A204.1 (cell line): ENCODE results near the gene HCRT.
"Not testable (repeated sequence)": the region's sequence is repeated elsewhere in the genome, so short reads cannot be mapped to it uniquely, and the experiment has no call there.

Source experiments
- FAIRE-seq: peaks from 2 replicates; lab custom pipeline; 2012; peaks lifted over from hg19 to GRCh38; lab: Jason Lieb, UNC

Gene HCRT

DNA sequence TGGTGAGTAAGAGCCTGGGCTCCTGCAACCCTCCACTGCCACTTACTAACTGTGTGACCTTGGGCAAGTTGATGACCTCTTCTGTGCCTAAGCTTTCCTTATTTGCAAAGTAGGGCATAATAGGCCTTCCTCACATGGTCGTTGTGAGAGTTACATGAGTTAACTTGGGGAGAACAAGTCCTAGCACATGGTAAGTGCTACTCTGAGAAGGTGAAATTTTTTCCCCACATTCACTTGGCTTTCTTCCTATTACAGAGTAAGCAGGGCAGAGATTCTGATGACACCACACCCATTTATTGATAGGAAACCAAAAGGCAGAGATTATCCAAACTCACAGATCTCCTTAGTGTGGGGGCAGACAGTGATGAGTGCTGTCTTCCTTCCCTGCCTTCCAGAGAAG is 5.9 kb downstream of the HCRT start:
- no peak for FAIRE-seq

DNA sequence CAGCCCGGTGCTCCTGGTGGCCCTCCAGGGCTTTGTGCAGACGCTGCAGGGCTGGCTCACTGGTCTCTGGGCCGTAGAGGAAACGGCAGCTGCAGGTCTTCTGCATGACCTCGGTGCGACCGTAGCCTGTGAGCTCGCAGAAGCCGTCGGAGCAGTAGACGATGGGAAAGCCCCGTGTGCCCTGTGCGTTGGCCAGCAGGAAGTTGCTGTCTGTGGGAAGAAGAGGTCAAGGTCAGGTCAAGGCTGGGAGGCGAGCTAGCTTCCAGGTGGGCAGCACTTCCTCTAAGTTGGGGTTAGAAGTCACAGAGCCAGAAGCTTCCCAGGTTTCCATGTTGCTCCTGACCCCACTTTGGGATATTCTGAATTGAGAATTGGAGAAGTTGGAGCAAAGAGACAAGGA is 6.4 kb downstream of the HCRT start:
- no peak for FAIRE-seq

DNA sequence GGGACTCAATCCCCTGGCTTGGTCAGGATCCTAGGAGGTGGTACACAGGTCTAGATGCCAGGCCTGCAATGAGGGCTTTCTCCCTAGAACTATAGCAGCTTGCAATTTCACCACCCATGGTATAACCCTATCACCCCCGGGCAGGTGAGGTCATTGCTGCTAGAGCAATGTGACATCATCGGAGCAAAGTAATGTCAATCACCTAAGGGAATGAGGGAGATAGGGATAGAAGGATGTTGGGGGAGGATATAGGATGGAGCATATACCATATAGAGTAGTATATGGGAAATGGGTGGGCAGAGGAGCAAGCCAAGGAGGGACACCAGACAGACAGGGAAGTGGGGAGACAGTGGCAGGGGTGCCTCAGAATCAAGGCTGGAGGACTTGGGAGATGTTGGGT is 7.6 kb downstream of the HCRT start:
- FAIRE-seq: no peak

DNA sequence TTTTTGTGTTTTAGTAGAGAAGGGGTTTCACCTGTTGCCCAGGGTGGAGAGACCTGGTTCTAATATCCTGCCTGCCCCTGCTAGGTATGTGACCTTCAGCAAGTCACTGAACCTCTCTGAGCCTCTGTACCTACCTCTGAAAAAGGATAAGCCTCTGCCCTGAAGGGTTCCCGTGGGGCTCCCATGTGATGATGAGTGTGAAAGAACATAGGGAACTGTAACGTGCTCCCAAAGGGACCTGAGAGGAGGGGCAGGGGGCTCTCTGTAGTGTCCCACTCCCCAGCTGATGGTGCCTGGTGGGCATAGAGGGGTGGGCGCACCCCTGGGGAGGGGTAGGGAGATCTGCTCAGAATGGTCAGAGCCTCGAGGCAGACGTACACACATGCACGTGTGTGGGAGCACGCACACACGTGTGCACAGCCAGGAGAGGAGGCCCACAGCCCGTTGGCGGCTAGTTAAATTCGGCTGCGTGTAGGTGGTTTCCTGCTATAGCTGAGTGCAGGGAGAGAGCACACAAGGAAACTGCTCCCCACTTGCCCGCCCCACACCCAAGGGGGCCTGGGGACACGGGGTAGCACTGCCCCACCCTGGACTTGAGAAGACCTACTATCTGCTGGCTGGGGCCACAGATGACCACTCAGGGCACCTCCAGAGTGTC is 11.0 kb downstream of the HCRT start:
- no peak for FAIRE-seq

DNA sequence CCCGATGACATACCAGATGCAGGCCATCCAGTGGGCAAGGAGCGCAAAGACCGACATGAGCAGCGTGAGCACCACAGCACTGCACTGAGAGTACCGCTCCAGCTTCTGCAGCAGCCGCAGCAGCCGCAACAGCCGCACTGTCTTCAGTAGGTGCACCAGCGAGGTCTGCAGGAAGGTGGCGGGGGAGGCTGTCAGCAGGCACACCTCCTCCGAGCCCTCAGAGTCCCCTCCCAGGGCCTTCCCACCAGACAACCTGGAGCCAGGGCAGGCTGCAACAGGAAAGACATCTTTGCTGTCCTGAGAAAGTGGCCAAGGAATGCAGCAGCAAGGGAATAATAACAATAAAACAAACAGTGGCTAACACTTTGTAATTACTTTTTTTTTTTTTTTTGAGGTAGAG is 13.4 kb downstream of the HCRT start:
- FAIRE-seq: no peak

DNA sequence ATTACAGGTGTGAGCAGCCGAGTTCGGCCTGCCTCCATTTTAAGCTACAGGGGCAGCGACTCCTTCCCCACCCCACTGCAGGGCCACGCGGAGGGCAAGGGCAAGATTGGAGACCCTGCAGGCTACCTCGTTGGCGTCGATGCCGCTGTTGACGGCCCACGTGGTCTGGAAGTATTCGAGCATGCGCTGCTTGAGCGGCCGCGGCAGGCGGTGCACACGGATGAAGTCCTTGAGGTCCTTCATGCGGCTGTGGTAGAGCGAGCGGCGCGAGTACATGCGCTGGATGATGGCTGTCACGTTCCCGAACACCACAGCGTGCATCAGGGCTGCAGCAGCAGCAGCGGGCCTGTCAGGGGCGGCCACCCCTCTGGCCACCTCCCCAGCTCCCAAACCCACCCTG is 15.9 kb downstream of the HCRT start:
- FAIRE-seq: no peak

DNA sequence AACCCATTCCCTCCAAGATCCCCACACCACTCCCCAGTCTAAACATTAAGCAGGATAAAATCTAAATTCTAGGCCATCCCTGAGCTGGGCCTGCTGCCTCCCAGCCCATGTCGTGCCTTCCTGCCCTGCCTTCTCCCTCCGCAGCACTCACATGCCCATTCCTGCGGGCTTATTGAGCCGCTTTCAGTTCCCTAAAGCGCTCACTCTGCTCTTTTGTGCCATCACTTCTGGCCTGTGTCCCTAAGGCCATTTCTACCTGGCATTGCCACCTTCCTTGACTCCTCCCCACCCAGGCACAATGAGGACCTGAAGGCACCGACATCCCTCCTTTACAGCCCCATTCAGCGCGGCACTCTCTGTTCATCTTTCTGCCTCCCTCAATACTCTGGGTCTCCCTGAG is 17.4 kb downstream of the HCRT start:
- FAIRE-seq: no peak

DNA sequence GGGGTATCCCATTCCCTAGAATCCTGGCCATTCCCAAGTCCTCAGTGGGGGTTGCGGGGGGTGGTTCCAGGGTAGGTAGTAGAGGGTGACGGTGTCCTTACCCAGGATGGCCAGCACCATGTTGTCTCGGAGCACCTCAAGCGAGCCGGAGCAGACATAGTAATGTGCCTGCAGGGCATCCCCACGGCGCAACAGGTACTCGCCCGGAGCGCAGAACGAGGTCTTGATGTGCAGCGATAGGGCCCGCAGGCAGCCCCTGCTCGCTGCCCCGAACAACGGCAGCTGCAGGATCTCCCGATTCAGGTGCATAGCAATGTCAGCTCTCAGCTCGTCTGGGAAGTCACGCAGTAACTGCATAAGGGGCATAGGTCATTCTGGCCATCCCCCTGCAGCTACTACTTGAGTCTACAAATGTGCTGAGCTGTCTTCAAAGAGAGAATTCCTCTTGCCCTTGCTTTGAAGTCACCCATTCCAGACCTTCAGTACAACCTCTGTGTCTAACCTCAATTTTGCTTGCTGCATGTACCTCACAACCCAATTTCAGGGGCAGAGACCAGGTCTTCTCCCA is 19.0 kb downstream of the HCRT start:
- no peak for FAIRE-seq

DNA sequence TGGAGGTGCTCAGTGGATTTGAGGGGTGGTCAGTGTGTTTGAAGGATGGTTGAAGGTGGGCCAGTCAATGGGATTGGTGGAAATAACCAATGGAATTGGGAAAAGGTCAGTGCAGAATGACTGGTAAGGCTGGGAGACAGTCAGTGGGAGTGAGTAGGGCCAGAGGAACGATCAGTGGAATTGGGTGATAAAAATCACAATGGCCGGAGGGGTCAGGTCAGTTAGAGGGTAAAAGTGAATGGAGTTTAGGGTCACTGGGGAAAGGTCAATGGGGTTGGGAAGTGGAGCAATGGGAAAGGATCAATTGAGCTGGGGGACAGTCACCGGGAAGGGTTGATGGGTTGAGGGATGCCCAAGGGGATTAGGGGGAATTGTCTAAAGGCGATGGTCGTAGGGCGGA is 19.5 kb downstream of the HCRT start:
- FAIRE-seq: no peak

DNA sequence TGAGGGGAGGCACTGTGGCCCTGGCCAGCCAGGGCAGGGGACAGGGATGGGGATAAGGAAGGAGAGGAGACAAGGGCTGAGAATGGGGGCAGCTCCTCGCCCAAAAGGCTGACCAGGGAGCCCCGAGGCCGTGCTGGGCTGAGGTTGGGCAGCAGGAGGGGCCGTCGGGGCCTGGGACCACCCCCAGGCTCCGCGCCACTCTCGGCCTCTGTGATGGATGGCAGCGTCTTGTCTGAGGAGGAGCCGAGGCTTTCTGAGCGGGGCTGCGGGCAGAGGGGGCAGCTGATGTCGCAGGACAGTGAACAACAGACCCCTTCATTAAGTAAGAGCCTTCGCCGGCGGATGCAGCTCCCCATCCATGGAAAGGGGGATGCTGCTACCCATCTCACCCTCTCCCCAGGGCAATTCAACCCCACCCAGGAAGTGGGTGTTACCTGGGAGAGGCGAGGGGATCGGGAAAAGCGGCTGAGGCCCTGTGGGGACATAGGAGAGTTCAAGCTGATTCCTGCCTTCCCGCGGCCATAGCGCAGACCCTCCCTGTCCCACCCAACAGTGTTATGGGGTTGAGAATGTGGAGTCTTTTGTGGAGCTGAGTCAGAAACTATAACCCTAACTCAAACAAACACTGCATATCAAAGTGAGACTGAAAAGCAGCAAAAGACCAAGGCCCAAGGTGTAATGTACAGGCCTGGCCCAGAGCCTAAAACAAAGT is 21.4 kb downstream of the HCRT start:
- no peak for FAIRE-seq

DNA sequence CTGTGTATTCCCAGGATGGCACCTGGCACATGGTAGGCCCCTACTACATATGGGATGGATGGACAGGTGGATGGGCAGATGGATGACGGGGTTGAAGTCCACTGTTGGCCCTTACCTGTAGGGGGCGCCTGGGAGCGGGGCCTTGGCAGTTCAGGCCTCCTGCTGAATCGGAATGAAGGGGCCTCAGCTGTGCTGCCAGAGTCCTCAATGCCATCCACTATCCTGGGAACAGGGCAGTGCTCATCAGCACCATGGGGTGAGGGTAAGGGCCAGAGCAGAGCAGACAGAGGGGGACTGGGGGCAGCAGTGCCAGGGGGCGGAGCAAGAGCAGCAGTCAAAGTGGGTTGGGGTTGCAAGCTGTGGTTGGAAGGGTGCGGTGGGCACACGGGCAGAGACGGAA is 22.1 kb downstream of the HCRT start:
- FAIRE-seq: no peak

DNA sequence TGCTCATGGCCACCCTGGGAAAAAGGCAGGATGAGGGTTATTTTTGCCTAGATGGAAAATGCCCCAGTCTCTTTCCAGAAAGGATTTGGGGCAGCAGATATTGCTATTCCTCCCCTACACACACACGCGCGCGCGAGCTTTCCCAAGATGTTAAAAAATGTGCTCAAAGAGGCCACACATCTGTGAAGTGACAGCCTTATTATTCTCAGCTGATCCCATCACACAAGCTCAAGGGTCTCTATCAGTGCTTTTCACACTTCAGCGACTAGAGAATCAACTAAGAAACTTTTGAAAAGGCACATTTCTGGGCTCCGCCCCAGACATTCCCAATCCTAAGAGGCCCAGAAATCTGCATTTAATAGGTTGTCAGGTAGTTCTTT is 24.7 kb downstream of the HCRT start:
- no peak for FAIRE-seq

DNA sequence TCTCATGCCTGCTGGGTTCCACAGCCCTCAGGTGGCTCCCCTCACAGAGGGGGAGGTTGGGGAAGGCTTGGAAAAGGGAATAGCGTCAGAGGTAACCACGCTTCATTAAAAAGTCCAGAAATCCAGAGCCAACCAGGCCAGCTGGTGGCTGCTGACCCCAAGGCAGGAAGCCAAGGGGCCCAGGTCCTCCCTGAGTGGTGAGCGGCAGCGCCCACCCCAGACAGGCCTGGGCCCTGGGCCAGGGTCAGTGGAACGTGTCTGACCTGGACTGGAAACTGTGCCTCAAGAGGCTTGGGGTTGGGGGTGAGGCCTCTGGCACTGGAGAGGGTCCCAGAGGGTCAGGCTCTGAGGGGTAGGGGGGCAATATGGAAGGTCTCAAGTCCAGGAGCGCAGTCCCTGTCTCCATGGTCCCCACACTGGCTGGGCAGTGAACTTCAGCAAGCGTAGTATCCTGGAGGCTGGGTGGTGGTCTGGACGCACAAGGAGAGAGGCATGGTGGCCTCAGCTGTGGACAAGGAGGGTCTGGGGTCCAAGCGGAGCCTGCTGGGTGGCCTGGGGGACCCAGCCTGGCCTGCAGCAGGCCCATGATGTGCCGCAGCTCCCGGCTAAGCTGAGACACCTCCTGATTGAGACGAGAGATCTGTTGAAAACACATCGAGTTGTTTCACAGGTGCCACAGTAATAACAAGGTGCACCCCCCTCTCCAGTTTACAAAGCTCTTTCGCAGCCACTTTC is 25.3 kb downstream of the HCRT start:
- no peak for FAIRE-seq

DNA sequence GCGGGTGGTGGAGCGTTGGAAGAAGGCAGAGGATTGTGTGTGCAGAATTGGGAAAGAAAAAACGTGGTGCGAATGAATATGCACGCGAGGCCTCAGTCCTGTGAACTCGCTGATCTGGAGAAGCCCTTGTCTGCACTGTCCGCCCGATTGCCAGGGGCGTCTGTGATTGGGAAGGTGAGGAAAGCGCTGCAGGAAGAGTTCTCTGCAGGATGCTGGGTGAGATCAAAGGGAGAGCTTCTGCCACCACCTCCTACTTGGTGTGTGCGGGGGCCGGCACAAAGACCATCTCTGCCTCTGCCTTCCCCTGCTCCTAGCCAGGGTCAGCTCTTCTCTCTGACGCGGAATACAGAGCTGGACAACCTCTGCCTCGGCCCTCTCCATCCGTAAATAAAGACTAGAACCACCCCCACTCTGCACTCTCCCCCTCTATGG is 29.6 kb downstream of the HCRT start:
- no peak for FAIRE-seq

DNA sequence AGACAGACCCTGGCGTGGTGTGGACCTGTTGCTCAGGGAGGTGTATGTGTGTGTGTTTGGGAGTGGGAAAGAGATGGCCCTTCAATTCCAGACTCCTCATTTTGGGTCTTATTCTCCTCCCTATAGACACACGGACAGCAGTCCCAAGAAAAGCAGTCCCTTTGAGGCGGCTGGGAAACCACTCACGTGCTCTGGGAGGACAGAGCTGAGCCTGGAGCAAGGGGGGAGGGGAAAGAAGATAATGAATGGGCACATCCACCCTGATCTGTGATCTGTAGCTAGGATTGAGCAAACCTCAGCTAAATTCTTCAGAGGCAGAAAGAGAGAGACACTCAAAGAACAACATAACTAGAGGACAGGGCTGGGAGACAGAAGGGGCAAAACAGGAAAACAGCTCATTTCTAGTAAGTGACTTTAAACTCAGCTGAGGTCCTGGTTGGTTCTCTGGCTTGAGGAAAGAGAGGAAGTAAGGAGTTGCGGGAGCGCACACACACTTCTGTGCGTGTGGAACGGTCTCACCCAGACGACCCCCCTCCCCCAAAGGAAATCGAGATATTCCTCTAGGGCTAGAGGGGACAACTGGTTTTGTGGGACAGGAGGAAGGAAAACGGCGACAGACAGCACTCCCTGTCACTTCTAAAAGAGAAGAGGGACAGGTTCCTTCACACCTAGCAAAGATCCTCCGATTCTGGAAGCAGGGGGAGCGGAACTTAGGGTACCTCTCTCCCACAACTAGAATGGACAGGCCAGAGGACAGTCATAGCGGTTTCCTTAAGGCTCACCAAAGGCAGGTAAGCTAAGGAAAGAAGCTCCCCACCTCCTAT is 31.1 kb downstream of the HCRT start:
- no peak for FAIRE-seq

DNA sequence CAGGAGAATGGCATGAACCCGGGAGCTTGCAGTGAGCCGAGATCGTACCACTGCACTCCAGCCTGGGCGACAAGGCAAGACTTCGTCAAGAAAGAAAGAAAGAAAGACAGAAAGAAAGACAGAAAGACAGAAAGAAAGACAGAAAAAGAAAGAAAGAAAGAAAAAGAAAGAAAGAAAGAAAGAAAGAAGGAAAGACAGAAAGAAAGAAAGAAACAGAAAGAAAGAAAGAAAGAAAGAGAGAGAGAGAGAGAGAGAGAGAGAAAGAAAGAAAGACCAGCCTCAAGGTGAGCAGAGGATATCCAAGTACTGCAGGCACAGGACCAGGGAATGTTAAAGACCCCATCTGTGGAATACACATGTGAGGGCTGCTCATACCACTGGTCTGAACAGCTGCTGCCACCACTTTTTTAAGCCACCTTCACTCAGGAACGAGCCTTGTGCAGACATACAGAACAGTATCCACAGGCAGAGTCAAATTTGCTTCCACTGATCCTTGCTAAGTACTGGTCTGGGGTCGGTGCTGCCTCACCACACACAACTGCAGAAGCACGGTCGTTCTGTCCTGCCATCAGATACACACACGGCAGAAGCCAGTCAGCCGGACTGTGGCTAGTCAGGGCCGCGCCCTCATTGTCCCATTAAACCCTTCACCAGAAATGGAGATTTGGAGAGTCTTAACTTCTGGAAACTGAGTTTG is 38.2 kb downstream of the HCRT start:
- no peak for FAIRE-seq

DNA sequence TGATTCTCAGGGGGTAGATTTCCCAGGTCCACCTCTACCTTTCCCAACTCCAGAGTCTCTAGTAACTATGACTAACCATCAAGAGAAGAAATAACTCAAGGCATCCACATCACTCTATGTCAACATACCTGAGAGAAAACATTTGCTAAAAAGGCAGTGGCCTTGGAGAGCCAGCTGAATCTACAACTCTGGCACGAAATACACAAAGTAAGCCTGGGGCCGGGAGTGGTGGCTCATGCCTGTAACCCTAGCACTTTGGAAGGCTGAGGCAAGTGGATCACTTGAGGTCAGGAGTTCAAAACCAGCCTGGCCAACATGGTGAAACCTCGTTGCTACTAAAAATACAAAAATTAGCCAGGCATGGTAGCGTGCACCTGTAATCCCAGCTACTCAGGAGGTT is 42.1 kb downstream of the HCRT start:
- not testable (repeated sequence) for FAIRE-seq

DNA sequence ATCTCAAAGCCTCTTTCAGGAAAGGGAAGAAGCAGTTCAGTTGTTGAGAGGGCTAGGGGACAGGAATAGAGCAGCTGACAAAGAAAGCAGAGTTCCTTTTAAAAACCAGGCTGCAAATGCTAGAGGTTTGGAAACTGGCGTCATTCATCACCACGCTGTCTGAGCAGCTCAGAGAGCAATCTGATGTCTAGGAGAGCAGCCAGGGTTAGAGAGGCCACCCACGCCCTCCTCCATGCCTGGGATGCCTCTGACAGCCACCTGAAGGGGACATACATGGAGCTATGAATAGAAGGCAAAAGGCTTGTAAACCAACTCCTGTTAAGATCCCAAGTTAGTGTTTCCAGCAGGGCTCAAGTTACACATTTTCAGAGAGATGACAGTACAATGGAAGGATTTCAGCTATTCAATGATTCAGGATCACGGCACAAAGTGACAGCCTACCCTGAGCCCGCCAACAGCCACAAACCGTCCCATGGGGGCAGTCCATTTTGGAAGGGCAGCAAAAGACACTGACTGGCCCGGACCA is 42.8 kb downstream of the HCRT start:
- FAIRE-seq: no peak

DNA sequence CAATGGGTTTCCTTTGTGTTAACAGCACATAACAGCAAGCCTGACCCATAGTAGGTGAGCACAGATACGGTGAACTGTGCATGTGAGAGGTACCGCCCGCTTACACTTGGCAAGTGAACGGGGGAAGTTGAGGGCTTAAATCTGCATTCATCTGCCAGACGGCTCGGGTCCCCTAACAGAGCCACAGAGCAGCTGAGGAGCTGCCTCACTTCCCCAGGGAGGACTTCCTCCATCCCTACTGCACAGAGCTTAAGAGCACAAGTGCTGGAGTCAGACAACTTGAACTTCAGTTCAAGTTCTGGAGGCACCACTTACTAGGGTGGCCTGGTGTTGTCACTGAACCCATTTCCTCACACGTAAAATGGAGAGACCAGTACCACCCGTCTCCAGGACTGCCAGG is 43.9 kb downstream of the HCRT start:
- FAIRE-seq: no peak

DNA sequence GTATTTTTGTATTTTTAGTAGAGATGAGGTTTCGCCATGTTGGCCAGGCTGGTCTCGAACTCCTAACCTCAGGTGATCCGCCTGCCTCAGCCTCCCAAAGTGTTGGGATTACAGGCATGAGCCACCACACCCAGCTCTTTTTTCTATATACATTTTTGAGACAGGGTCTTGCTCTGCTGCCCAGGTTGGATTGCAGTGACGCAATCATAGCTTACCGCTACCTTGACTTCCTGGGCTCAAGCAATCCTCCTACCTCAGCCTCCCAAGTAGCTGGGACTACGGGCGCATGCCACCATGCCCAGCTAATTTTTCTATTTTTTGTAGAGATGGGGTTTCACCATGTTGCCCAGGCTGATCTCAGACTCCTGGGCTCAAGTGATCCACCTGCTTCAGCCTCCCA is 44.6 kb downstream of the HCRT start:
- not testable (repeated sequence) for FAIRE-seq

DNA sequence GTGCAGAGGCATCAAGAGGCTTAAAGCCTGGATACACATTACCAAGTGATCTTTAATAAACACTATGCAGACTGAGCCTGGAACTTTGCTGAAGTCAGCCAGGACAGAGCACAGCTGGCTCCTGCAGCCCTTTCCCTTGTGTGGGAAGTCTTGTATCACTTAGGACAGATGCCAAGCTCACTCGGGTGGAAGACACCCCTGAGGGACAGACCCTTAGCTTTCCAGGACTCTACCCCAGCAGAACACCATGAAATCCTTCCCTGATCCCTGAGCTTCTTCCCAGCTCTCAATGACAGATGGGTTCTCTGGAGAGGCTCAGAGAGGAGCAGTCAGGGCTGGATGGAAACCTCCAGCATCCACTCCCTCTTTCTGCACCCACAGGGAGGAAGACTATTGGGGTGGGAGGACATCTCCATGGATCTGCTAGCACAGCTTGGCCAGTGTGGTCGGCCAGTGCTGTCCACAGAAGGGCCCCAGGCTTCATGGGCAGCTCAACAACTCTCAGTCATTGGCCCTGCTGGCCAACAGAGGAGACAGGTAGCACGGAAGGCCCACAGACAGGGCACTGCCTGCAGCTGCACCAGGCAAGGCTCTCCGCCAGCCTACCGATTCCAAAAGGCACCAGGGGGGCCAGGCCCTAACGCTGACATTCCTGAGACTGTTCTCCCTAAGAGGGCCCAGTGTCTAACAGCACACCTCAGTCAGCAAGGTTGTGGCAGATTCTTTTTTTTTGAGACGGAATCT is 46.3 kb downstream of the HCRT start:
- no peak for FAIRE-seq
